Right atrium auricular region (tissue), 2 donors: Measurements from ENCODE around the gene KRT1. TPM values are rescaled to one million over a fixed set of nuclear protein-coding genes. Genes with fewer than 3 reads are reported as not detected.

Experiments
- DNase-seq: peaks from one replicate; pipeline ENCODE4 v3.0.0-alpha.2; 2019; ENCODE audit warnings: low spot score
- H3K27ac ChIP-seq, 2 donors: fragments of 200-600 bp; sonication (generic); 1 replicate in 1 of 2; 2 replicates in 1 of 2; pipeline ENCODE4 v1.5.1; 2016 to 2019
- H3K27me3 ChIP-seq, 2 donors: fragments of 200-600 bp; sonication (generic); one replicate each; pipeline versions ENCODE4 v1.5.1 to v1.6.0; 2017 to 2019
- H3K36me3 ChIP-seq: fragments of 200-600 bp; sonication (generic); one replicate; pipeline ENCODE4 v1.5.1; 2016
- H3K4me1 ChIP-seq, 2 donors: fragments of 200-600 bp; sonication (generic); one replicate each; pipeline versions ENCODE4 v1.5.1 to v1.6.0; 2017 to 2019
- H3K4me3 ChIP-seq, 2 donors: fragments of 200-600 bp; sonication (generic); 1 replicate in 1 of 2; 2 replicates in 1 of 2; pipeline ENCODE4 v1.5.1; 2017 to 2019; ENCODE audit warnings: mild to moderate bottlenecking in 1 of 2, moderate library complexity in 1 of 2
- H3K9me3 ChIP-seq, 2 donors: fragments of 200-600 bp; sonication (generic); one replicate each; pipeline ENCODE4 v1.5.1; 2019
- total RNA-seq, 2 donors: library from RNA; depleted of rRNA; stranded (reverse); fragments of >200 nt; gene quantifications; one replicate each; pipeline ENCODE4 v1.1.0, GENCODE V29; 2016
- TF ChIP-seq, protein P1 (sequence below), 2 donors: fragments of 200-600 bp; sonication (generic); IDR thresholded peaks; one replicate each; pipeline ENCODE4 v1.5.1; 2019; ENCODE audit warnings: antibody characterized with exemption in 2 of 2

KRT1 gene
- total RNA-seq, 2 donors from 2014 or later = not detected

DNA sequence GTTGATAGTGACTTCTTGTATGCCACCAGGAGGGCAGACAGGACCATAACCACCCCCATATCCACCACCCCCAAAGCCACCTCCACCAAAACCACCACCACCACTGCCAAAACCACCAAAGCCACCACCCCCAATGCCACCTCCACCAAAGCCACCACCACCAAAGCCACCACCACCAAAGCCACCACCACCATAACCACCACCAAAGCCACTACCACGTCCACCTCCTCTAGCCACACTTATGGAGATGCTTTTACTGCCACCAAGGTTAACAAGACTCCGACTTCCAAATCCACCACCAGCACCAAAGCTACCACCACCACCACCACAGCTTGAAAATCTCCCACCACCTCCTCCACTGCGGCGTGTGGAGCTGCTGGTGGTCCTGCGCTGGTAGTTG is 332 bp downstream of the KRT1 start:
- H3K27ac ChIP-seq = no peak overlapping the region
- H3K9me3 ChIP-seq = no peaks in the 10 kb centered on the region
- no peak overlapping the region for H3K4me3 ChIP-seq
- TF ChIP-seq, protein P1, sequence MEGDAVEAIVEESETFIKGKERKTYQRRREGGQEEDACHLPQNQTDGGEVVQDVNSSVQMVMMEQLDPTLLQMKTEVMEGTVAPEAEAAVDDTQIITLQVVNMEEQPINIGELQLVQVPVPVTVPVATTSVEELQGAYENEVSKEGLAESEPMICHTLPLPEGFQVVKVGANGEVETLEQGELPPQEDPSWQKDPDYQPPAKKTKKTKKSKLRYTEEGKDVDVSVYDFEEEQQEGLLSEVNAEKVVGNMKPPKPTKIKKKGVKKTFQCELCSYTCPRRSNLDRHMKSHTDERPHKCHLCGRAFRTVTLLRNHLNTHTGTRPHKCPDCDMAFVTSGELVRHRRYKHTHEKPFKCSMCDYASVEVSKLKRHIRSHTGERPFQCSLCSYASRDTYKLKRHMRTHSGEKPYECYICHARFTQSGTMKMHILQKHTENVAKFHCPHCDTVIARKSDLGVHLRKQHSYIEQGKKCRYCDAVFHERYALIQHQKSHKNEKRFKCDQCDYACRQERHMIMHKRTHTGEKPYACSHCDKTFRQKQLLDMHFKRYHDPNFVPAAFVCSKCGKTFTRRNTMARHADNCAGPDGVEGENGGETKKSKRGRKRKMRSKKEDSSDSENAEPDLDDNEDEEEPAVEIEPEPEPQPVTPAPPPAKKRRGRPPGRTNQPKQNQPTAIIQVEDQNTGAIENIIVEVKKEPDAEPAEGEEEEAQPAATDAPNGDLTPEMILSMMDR (IDR thresholded peaks at IDR 0.05) = no peak
- H3K27me3 ChIP-seq = no peaks in the 10 kb centered on the region
- H3K36me3 ChIP-seq = no peaks in the 10 kb centered on the region
- DNase-seq = no peak
- no peaks in the 10 kb centered on the region for H3K4me1 ChIP-seq

DNA sequence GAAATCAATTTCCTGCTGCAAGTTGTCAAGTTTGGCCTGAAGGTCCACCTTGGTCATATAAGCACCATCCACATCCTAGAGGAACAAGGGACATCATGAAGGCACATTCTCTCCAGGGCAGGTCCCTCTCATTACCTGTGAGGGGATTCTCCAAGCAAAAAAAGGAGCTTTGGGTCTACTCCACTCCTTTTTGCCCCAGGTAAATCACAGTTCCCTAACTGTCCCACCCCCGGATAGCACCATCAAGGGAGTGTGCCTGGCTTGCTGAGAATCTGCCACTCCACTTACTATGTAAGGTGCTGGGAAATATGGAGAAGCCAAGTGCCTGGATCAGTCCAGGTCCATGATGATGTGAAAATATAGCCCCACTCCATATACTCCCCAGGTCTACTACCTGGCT is 2.5 kb downstream of the KRT1 start:
- H3K4me3 ChIP-seq = no peak overlapping the region
- no peaks in the 10 kb centered on the region for H3K27me3 ChIP-seq
- no peaks in the 10 kb centered on the region for H3K9me3 ChIP-seq
- TF ChIP-seq, protein P1 (IDR thresholded peaks at IDR 0.05) = no peak
- no peaks in the 10 kb centered on the region for H3K36me3 ChIP-seq
- H3K4me1 ChIP-seq = no peaks in the 10 kb centered on the region
- no peak overlapping the region for H3K27ac ChIP-seq
- no peak for DNase-seq

DNA sequence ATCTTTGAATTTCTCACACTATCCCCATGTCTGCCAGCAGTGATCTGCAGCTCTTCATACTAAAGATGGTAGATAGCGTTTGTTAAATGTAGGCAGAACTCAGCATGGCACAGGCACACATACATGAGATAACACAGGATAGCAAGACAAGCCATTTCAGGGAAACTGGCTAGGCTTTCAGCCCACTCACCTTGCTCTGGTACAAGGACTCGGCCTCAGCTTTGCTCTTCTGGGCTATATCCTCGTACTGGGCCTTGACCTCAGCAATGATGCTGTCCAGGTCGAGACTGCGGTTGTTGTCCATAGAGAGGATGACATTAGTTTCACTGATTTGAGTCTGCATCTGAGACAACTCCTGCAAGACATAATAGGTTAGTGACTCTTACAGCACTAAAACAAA is 3.1 kb downstream of the KRT1 start:
- TF ChIP-seq, protein P1 (IDR thresholded peaks at IDR 0.05) = no peak
- no peak for DNase-seq

DNA sequence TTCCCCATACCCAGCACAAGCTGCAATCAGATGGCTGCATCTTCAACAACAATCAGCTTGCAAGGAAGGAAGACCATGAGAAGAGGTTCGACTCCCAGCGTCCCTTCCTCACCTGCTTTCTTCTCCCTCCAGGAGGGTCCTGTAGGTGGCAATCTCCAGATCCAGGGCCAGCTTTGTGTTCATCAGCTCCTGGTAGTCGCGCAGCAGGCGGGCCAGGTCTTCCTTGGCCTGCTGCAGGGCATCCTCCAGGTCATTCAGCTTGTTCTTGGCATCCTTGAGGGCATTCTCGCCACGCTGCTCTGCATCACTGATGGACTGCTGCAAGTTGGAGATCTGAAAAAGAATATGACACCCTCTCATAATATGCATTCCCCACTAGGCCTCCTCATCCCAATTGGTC is 4.0 kb downstream of the KRT1 start:
- TF ChIP-seq, protein P1 (IDR thresholded peaks at IDR 0.05) = no peak
- no peaks in the 10 kb centered on the region for H3K4me1 ChIP-seq
- DNase-seq = no peak
- H3K27me3 ChIP-seq = no peaks in the 10 kb centered on the region
- H3K27ac ChIP-seq = no peak overlapping the region
- H3K36me3 ChIP-seq = no peaks in the 10 kb centered on the region
- H3K4me3 ChIP-seq = no peak overlapping the region
- H3K9me3 ChIP-seq = no peaks in the 10 kb centered on the region

More for the DNA sequence above, 3.1 kb downstream of the KRT1 start:
- H3K4me1 ChIP-seq = no peaks in the 10 kb centered on the region
- no peak overlapping the region for H3K4me3 ChIP-seq
- no peaks in the 10 kb centered on the region for H3K27me3 ChIP-seq
- H3K36me3 ChIP-seq = no peaks in the 10 kb centered on the region
- H3K27ac ChIP-seq = no peak overlapping the region
- H3K9me3 ChIP-seq = no peaks in the 10 kb centered on the region

DNA sequence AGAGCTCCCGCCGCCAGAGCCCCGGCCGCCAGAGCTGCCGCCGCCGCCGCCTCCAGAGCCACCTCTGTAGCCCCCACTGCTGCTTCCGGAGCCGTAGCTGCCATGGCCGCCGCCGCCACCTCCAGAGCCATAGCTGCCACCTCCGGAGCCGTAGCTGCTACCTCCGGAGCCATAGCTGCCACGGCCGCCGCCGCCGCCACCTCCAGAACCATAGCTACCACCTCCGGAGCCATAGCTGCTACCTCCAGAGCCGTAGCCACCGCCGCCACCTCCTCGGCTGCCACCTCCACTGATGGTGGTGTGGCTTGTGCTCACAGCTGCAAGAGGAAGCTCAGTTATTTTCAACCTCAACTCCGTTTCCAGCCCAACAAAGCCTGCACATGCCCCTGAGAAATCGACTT is 4.9 kb downstream of the KRT1 start:
- no peaks in the 10 kb centered on the region for H3K4me1 ChIP-seq
- H3K27me3 ChIP-seq = no peaks in the 10 kb centered on the region
- H3K36me3 ChIP-seq = no peaks in the 10 kb centered on the region
- no peaks in the 10 kb centered on the region for H3K9me3 ChIP-seq
- H3K4me3 ChIP-seq = no peak overlapping the region
- H3K27ac ChIP-seq = no peak overlapping the region
- DNase-seq = no peak
- TF ChIP-seq, protein P1 (IDR thresholded peaks at IDR 0.05) = no peak

DNA sequence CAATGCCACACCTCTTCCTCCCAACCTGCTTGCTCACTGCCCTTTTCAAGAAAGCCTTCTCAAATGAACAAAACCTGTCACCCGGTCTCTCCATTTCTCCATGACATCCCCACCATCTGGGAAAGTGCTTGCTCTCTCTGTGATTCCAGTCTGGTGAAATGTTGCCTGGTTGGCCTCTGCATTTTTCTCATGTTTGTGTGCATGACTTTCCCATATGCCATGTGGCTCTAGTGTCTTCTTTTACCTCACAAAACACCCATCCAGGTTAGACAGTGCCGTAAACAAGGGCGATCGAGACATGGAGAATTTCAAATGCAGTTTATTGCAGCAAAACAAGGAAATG is 5.8 kb downstream of the KRT1 start:
- no peaks in the 10 kb centered on the region for H3K36me3 ChIP-seq
- no peak for DNase-seq
- H3K27me3 ChIP-seq = no peaks in the 10 kb centered on the region
- H3K9me3 ChIP-seq = no peaks in the 10 kb centered on the region
- no peaks in the 10 kb centered on the region for H3K4me1 ChIP-seq
- H3K4me3 ChIP-seq = no peak overlapping the region
- H3K27ac ChIP-seq = no peak overlapping the region
- TF ChIP-seq, protein P1 (IDR thresholded peaks at IDR 0.05) = no peak
